HG02642 (cell line): ENCODE data around the gene TACR1.

Source experiments
- ATAC-seq: cut with Tn5 transposase; IDR thresholded peaks from one replicate; pipeline ENCODE4 v1.9.1; 2021; ENCODE audit warnings: mild to moderate bottlenecking; ENCODE audit not compliant: unreplicated experiment, poor library complexity

Gene TACR1

DNA sequence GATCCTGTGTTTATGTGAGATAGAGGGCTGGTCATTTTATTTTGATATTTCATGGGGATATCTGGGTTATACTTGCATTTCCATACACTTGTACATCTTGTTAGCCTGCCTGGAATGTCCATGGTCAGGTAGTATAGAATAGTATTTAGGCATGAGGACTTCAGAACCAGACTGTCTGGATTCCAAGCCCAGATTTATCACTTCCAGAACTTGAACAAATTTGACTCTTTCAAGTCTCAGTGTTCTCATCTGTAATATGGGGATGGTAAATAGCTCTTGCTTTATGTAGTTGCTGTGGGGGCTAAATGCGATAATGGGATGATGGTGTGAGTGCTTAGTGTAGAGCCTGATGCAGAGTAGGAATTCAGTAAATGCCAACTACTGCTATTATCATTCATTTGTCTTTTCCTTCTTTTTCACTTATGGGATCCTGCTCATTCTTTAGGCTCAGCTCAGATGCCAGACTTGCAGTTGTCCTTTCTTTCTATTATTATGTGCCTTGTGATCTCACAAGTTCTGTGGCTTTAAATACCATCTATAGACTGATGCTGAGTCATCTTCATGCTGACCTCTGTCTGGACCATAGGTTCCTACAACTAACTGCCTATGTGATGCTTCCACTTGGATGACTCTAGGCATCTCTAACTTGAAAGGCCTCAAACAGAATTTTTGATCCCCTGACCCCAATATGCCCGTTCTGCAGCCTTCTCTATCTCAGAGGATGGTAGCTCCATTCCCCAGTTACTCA, 173.5 kb downstream of the TACR1 start:
- no peak for ATAC-seq

DNA sequence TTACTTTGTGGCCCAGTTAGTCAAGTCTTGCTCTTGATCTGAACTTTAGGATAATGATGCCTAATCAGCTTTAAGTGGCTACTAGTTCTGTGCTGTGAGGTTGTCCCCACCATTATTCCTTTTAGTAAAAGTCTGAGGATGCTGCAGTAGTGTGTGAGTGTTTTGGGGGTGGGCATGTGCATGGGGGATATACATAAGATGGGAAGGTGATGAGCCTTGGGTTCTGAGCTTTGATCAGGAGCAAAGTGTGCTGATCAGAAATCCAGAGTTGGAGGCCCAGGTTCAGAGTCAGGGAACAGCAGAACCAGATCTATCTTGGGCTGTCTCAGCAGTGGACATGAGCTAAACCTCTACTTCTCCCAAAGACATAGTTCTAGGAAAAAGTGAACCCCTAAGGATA, 174.1 kb downstream of the TACR1 start:
- no peak for ATAC-seq

DNA sequence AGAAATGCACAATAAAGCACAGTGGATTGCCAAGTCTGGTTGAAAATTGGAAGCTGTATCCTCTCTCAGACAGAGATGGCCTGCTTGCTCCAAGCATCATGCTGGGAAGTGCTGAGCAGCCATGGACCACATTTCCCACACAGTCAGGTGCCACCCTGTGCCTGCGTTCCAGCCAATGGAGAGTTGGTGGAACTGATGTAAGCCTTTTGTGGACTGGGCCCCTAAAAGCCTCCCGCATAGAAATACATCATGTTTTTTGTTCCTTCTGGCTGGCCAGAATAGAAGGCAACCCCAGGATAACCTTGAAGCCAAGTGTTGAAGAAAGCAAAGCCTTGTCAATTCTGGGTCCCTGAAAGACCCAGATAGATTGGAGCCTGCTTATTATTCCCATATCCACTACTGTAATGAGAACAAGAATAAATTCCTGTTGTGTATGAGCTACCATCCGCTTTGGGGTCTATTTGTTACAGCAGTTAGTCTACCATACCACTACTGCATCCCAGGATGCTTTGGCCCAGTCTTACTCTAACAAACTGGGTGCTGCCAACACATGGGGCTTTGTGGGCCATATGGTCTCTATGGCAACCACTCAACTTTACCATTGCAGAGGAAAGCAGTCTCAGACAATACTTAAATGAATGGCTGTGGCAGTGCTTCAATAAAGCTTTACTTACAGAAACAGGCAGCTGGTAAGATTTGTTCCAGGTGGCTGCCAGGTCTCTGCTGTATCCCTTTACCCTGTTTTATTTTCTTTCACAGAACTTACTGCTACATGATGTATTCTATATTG, 175.5 kb downstream of the TACR1 start:
- ATAC-seq = no peak

DNA sequence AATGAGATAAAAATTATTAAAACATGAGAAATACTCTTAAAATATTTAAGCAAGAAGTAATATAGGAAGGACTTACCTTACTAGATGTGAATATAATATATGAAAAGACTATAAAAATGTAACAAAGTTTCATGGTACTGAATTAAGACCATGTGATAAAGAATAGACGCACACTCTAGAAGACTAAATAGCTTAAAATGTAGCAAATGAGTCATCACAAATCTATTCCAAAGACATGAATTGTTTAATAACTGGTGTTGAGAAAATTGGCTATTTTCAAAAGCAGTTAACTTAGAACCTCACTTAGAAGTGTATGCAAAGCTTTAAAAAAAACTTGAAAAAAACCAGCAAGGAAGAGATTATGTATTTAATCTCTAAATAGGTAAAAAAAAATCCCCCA, 176.8 kb downstream of the TACR1 start:
- ATAC-seq = no peak

DNA sequence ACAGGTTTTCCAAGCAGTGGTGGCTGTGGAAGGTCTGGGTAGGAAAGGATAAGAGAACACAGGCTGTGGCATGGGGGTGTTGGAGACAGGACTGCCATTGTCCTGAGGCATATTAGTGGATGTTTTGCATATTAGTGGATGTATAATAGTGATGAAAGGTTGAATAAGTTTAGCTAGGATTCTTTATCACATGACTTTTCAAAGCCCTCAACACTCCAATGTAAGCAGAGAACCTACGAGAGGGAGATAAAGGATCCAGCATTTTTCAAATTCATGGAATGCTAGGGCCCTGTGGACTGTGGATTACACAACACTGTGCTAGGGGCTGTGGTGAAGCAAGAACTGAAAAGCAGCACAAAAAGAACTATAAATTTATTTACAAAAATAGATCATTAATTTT, 177.6 kb downstream of the TACR1 start:
- ATAC-seq = no peak

DNA sequence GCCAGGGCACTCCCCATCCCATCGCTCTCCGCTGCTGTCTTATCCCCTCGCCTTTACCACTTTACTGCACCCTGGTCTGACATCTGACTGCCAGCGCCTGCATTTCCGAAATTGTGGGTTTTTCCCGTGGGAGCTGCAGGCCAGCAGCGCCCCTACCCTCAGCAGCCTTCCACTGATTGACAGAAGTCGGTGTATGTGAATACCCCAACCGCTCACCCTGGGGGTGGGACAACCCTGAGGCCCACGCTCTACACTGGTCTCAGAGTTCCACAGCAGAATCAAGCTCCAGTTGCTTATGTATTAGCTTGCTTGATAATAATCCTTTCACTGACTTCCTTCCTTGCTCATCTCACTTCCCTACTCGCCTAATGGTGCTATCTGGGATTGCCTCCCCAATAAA, 178.8 kb downstream of the TACR1 start:
- ATAC-seq = no peak

DNA sequence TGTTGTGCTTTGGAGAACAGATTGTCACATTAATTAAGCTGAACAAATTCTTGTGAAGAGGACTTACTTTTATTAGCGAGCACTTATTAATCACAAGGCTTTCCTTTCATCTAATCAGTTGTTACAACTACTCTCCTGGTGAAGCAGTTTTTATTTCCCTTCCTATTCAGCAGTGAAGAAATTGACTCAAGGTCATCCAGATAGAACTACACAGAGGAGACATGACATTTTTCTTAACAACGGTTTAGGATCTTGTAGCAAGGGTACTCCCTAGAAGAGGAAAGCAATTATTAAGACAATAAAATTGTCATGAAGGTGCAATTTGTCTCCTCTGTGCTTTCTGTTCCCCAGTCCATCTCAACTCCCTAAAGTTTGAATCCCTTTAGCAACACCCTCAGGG, 179.5 kb downstream of the TACR1 start:
- ATAC-seq = no peak

DNA sequence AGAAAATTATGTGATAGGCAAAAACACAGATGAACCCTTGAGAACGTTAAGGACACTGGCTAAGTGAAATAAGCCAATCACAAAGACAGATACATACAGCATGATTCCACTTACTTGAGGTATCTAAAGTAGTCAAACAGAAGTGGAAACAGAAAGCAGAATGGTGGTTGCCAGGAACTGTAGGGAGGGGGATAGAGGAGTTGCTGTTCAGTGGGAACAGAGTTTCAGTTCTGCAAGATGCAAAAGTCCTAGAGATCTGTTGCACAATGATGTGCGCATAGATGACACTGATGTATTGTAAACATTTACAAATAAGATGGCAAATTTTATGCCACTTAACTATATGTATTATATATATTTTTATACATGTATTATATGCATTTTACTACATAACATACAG, 181.2 kb downstream of the TACR1 start:
- ATAC-seq = no peak

DNA sequence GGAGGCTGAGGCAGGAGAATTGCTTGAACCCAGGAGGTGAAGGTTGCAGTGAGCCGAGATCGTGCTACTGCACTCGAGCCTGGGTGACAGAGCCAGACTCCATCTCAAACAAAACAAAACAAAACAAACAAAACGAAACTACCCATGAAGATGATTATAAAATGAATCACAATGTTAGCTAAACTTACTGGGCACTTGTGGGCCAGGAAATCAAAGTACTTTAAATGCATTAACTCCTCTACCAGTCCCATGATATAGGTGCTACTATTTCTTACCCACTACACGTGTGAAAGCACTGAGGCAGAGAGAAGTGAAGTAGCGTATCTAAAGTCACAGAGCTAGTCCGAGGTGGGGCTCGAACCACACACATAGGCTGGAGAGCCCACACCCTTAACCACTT, 187.2 kb downstream of the TACR1 start:
- ATAC-seq = no peak

DNA sequence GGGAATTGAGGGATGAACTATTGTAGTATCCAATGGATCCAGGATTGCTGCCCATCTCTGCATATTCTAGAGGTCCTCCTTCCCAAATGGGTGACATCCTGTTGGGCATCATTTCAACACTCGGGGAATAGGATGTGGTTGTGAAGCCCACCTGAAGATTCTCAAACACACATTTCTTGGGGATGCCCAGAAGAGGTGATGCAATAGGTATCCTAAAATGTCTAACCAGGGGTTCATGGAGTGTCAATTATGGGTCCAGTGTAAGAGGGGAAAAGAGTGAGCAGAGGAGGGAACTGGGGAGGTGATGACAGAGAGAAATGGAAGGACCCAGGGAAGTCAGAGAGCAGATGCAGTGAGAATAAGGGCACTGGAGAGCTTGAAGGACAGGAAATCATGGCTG, 188.7 kb downstream of the TACR1 start:
- no peak for ATAC-seq

DNA sequence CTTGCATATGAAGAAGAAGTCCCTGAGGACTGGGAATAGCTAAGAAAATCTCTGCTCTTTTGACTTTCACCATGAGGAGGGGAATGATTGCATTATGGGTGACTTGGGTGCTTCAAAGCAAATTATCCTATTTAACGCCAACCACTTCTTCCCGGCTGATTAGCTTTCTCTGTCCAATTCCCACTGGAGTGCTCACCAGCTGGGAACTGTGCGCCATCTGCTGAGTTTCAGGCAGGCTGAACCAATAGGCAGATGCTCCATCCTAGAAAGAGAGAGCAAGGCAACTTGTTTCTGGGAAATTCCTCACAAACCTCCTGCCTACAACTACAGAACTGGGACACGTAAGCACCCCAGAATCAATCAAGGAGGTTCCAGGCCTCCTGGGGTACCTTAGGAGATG, 191.5 kb downstream of the TACR1 start:
- ATAC-seq = no peak

DNA sequence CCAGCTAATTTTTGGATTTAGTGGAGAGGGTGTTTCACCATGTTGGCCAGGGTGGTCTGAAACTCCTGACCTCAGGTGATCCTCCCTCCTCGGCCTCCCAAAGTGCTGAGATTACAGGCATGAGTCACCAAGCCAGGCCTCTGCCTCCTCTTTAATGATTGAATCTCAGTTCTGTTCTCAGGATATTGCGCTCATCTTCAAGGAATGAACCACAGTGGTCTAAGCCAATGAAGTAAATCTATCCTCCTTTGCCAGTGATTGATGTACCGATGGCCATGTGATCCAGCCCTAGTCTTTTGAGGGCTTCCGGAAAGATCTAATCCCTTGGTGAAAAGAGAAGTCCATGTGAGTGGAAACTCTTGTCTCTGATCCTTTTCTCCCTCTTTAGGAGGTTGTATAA, 192.3 kb downstream of the TACR1 start:
- ATAC-seq = no peak

DNA sequence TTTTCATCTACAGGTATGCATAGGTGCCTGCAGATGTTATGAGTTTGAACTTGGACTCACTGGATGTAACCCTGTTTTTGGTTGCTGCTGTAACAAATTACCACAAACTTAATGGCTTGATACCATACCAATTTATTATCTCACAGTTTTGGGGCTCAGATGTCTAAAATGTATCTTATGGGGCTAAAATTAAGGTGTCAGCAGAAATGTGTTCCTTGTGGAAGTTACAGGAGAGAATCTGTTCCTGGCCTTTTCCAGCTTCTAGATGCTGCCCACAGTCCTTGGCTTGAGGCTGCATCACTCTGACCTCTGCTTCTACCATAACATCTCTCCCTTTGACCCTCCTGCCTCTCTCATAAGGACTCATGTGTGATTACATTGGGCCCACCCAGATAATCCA, 193.3 kb downstream of the TACR1 start:
- no peak for ATAC-seq

DNA sequence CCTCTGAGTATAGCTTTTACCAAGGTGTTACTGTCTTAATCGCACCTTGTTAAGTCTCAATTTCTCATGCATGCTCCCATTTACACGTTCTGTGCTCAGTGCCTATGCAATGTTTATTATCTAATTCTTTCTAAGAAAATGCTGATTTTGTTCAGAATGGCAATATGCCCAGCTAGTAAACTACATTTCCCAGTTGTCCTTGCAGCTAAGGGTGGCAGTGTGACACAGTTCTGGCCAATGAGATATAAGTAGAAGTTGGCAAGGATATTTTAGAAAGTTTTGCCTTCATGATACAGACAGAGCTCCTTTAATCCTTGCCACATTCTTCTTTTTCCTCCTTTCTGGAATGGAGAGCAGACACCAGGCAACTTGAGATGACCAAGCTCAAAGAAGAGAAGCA, 195.5 kb downstream of the TACR1 start:
- ATAC-seq = no peak

DNA sequence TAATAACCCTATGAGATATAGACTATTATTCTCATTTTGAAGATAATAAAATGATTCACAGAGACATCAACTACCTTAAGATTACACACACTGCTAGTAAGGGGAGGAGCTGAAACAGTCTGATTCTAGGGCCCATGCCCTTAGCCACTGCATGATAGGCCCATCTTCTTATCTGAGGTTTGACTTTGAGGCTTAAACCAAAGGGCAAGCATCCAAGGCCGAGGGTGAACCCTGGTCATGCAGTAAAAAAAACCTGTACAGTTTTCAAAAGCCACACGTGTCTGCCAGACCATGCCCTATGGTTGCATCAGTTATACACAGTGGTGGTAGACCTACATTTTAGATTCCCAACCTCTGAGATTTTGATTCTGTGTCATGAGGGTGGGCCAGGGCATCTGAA, 196.0 kb downstream of the TACR1 start:
- no peak for ATAC-seq

DNA sequence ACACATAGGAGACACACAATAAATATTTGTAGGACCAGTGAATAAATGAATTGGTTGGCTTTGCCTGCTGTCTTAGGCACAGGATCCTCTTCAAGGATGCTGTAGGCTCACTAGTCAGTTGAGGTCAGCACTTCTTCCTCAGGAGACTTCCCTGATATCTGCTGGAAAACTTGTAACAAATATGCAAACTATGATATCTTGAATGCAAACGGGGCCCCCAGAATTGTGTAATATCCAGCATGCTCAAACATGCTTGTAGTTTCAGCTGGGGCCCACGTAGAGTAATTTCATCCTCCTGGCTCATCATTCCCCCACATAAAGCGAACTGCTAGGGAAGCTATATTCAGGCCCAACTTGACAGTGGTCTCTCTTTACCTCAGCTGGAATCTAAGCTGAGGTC, 197.3 kb downstream of the TACR1 start:
- no peak for ATAC-seq

DNA sequence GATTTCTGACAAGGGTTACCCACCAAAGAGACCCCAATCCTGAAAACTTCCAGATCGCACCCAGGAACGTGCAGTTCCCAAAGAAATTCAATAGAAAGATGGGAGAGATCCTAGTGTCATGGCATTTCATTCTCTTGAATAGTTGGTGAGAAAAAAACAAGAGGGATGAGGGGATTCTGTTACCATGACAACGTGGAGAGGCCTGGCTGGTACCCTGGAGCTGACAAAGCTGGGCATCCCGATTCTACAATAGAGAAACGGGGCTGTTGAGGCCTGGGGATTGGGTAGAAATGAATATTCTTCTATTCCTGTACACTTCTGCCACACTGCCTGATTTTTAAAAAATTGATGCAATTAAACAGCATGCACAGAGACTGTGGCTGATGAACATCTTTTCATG, 199.9 kb downstream of the TACR1 start:
- no peak for ATAC-seq
